Neural progenitor cell (in vitro differentiated cells): ENCODE measurements around the gene STK39. TPM values are rescaled to one million over a fixed set of nuclear protein-coding genes. Genes with fewer than 3 reads are reported as not detected.
A peak's percentile ranks its signal among the peaks of the same experiment; 100 is the strongest.

Experiments
- DNase-seq: peaks from one replicate; pipeline ENCODE4 v3.0.0-alpha.2; 2016; ENCODE audit warnings: low spot score
- H2AFZ ChIP-seq: fragments of 200-600 bp; sonication (generic); replicated peaks from 2 replicates; pipeline ENCODE4 v1.6.1; 2016; ENCODE audit warnings: antibody characterized with exemption
- H3F3A ChIP-seq: fragments of 200-600 bp; sonication (generic); 2 replicates; pipeline ENCODE4 v1.6.1; 2016; ENCODE audit warnings: antibody characterized with exemption, low read depth
- H3K27ac ChIP-seq: fragments of 200-600 bp; sonication (generic); 2 replicates; pipeline ENCODE4 v1.5.1; 2016; ENCODE audit warnings: mild to moderate bottlenecking
- H3K27me3 ChIP-seq: fragments of 200-600 bp; sonication (generic); 2 replicates; pipeline ENCODE4 v1.6.1; 2016; ENCODE audit warnings: mild to moderate bottlenecking, moderate library complexity
- H3K36me3 ChIP-seq: fragments of 200-600 bp; sonication (generic); 2 replicates; pipeline ENCODE4 v1.5.1; 2016
- H3K4me1 ChIP-seq: fragments of 200-600 bp; sonication (generic); 2 replicates; pipeline ENCODE4 v1.6.1; 2016; ENCODE audit warnings: mixed run types
- H3K4me2 ChIP-seq: fragments of 200-600 bp; sonication (generic); 2 replicates; pipeline ENCODE4 v1.6.1; 2016
- H3K4me3 ChIP-seq: fragments of 200-600 bp; sonication (generic); 2 replicates; pipeline ENCODE4 v1.5.1; 2016
- H3K79me2 ChIP-seq: fragments of 200-600 bp; sonication (generic); 2 replicates; pipeline ENCODE4 v1.6.1; 2016; ENCODE audit warnings: low read depth
- H3K9ac ChIP-seq: fragments of 200-600 bp; sonication (generic); 2 replicates; pipeline ENCODE4 v1.6.1; 2016
- H3K9me3 ChIP-seq: fragments of 200-600 bp; sonication (generic); 2 replicates; pipeline ENCODE4 v1.5.1; 2016; ENCODE audit warnings: low read depth
- H4K20me1 ChIP-seq: fragments of 200-600 bp; sonication (generic); 2 replicates; pipeline ENCODE4 v1.6.1; 2016; ENCODE audit warnings: low read depth
- H3K27ac Mint-ChIP-seq: 3 replicates; pipeline ENCODE4 v1.8.0; 2021; ENCODE audit warnings: mixed read lengths
- H3K27me3 Mint-ChIP-seq: 2 replicates; pipeline ENCODE4 v1.8.0; 2022; ENCODE audit warnings: low read depth, mild to moderate bottlenecking, inconsistent platforms, moderate library complexity, mixed read lengths; ENCODE audit not compliant: insufficient read depth
- H3K36me3 Mint-ChIP-seq: 3 replicates; pipeline ENCODE4 v1.8.0; 2021; ENCODE audit warnings: mixed read lengths
- H3K4me1 Mint-ChIP-seq: 3 replicates; pipeline ENCODE4 v1.8.0; 2021; ENCODE audit warnings: mixed read lengths
- H3K4me3 Mint-ChIP-seq: 3 replicates; pipeline ENCODE4 v1.8.0; 2021; ENCODE audit warnings: mild to moderate bottlenecking, moderate library complexity, mixed read lengths
- H3K9me3 Mint-ChIP-seq: 3 replicates; pipeline ENCODE4 v1.8.0; 2020; ENCODE audit warnings: mixed read lengths
- EZH2 ChIP-seq: fragments of 200-600 bp; sonication (generic); IDR thresholded peaks from 2 replicates; pipeline ENCODE4 v1.6.1; 2017; ENCODE audit warnings: antibody characterized with exemption, mild to moderate bottlenecking, moderate library complexity
- EZH2phosphoT487 ChIP-seq: fragments of 200-600 bp; sonication (generic); IDR thresholded peaks from 2 replicates; pipeline ENCODE4 v1.6.1; 2017; ENCODE audit warnings: antibody characterized with exemption
- total RNA-seq: library from RNA; depleted of rRNA; stranded (reverse); fragments of >200 nt; gene quantifications from 2 replicates; pipeline ENCODE4 v1.2.3, GENCODE V29; 2015; ENCODE audit warnings: low replicate concordance
- TF ChIP-seq, protein P1 (sequence below): fragments of 200-600 bp; sonication (generic); IDR thresholded peaks from 2 replicates; pipeline ENCODE4 v1.5.1; 2017; ENCODE audit warnings: antibody characterized with exemption, mild to moderate bottlenecking

The STK39 gene
- total RNA-seq, 1 donor from 2014 or later = 23.8 TPM

DNA sequence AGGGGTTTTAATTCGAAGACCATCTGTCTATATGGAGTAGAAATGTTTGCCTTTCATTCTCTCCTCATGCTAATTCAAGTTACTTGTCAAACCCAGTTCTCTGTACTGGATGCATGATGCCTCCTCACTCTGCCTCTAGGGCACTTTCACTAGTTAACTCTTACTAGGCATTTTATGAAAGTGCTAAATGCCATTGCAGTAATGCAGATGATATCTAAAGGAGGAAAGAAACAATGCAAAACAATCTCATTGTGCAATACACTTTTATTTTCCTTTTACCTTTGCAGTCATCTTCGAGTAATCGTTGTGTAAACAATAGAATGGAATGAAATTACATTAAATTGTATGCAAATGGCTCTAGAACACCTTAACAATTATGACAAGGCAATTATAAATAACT lies 293.6 kb downstream of the STK39 start:
- TF ChIP-seq, protein P1, sequence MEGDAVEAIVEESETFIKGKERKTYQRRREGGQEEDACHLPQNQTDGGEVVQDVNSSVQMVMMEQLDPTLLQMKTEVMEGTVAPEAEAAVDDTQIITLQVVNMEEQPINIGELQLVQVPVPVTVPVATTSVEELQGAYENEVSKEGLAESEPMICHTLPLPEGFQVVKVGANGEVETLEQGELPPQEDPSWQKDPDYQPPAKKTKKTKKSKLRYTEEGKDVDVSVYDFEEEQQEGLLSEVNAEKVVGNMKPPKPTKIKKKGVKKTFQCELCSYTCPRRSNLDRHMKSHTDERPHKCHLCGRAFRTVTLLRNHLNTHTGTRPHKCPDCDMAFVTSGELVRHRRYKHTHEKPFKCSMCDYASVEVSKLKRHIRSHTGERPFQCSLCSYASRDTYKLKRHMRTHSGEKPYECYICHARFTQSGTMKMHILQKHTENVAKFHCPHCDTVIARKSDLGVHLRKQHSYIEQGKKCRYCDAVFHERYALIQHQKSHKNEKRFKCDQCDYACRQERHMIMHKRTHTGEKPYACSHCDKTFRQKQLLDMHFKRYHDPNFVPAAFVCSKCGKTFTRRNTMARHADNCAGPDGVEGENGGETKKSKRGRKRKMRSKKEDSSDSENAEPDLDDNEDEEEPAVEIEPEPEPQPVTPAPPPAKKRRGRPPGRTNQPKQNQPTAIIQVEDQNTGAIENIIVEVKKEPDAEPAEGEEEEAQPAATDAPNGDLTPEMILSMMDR = no peak
- TF ChIP-seq EZH2 = no peak
- no peak for TF ChIP-seq EZH2phosphoT487
- H3K9ac ChIP-seq = no peak overlapping the region
- H3K79me2 ChIP-seq = no peaks in the 10 kb centered on the region
- H3K4me3 ChIP-seq = no peak overlapping the region
- H3F3A ChIP-seq = no peaks in the 10 kb centered on the region
- H3K9me3 Mint-ChIP-seq = no peaks in the 10 kb centered on the region
- H3K27ac ChIP-seq = no peak overlapping the region
- no peaks in the 10 kb centered on the region for H3K9me3 ChIP-seq
- no peak overlapping the region for H2AFZ ChIP-seq
- H3K36me3 Mint-ChIP-seq = peaks cover 5% of the 10 kb centered on the region
- no peak for DNase-seq
- H3K4me2 ChIP-seq = no peak overlapping the region
- no peaks in the 10 kb centered on the region for H3K27me3 ChIP-seq
- no peaks in the 10 kb centered on the region for H4K20me1 ChIP-seq
- H3K27ac Mint-ChIP-seq = no peak overlapping the region
- H3K4me1 ChIP-seq = peaks cover 4% of the 10 kb centered on the region
- no peak overlapping the region for H3K4me3 Mint-ChIP-seq
- peaks cover 5% of the 10 kb centered on the region for H3K27me3 Mint-ChIP-seq
- H3K36me3 ChIP-seq = no peaks in the 10 kb centered on the region
- H3K4me1 Mint-ChIP-seq = no peaks in the 10 kb centered on the region

DNA sequence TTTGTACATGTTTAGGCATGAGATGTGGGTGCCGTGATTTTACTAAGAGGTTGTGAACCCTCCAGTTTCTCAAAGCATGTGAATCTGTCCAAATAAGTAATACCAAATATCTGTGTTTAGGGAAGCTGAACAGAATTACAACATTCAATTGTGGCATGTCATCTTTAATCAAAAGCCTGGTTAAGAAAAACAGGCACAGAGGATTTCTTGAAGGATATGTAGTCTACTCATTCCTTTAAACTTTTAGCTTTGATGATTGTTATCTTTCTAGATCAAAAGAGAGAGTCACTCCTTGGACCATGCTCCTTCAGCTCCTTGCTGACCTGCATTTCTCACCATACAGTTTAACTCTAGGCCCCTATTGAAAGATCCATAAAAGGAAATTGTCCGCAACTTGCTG lies 296.8 kb downstream of the STK39 start:
- Mint-ChIP-seq H3K27ac (no peak overlapping the region), H3K27me3 (peaks cover 4% of the 10 kb centered on the region), H3K36me3 (peaks cover 4% of the 10 kb centered on the region), H3K4me1 (peaks cover 11% of the 10 kb centered on the region), H3K4me3 (no peak overlapping the region), H3K9me3 (peaks cover 4% of the 10 kb centered on the region)
- Histone ChIP-seq H3K79me2 (no peaks in the 10 kb centered on the region), H3K4me1 (peaks cover 19% of the 10 kb centered on the region), H3F3A (peaks cover 18% of the 10 kb centered on the region), H2AFZ (no peak overlapping the region), H4K20me1 (no peaks in the 10 kb centered on the region), H3K9me3 (no peaks in the 10 kb centered on the region), H3K4me3 (no peak overlapping the region), H3K27ac (no peak overlapping the region), H3K4me2 (no peak overlapping the region), H3K9ac (no peak overlapping the region), H3K36me3 (no peaks in the 10 kb centered on the region), H3K27me3 (no peaks in the 10 kb centered on the region)
- no peak for DNase-seq
- no peak for TF ChIP-seq EZH2phosphoT487
- TF ChIP-seq, protein P1 = no peak
- no peak for TF ChIP-seq EZH2

DNA sequence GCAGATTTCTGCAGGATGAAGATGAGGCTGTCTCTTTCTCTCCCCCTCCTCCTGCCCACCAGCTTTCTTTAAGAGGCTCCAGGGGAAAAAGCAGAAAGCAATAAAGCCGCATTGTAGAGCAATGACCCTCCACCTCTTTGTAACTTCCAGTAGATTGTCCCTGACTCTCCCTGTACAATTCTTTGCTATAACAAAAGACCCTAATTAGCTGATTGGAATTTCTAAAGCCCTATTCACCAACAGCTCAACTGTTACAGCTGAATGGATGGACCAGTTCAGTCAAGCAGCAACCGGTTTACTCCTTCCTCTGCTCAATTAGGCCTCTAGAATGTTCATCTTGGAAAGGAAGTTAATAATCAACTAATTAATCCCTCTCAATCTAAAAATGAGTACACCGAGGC lies 301.0 kb downstream of the STK39 start:
- H3K9me3 ChIP-seq = no peaks in the 10 kb centered on the region

More for the DNA sequence above, 301.0 kb downstream of the STK39 start:
- no peaks in the 10 kb centered on the region for H3K27me3 ChIP-seq
- peak overlapping the region; percentile 65 for H3K4me2 ChIP-seq
- H3K36me3 ChIP-seq = no peaks in the 10 kb centered on the region
- no peak overlapping the region for H2AFZ ChIP-seq
- H3K4me3 ChIP-seq = no peak overlapping the region
- no peaks in the 10 kb centered on the region for H3K79me2 ChIP-seq
- peak overlapping the region; percentile 99 for H3K27ac ChIP-seq
- H3K9ac ChIP-seq = no peak overlapping the region
- H3K4me1 ChIP-seq = peaks cover 39% of the 10 kb centered on the region
- peaks cover 33% of the 10 kb centered on the region for H3F3A ChIP-seq
- Mint-ChIP-seq H3K9me3 (peaks cover 7% of the 10 kb centered on the region), H3K4me1 (peaks cover 17% of the 10 kb centered on the region), H3K27me3 (no peaks in the 10 kb centered on the region), H3K36me3 (peaks cover 3% of the 10 kb centered on the region), H3K27ac (no peak overlapping the region), H3K4me3 (no peak overlapping the region)
- H4K20me1 ChIP-seq = no peaks in the 10 kb centered on the region
- DNase-seq = peak; percentile 91
- TF ChIP-seq EZH2phosphoT487 = peak; percentile 71
- TF ChIP-seq, protein P1 = no peak
